HepG2 (cell line): ENCODE measurements around the gene PRDM11. TPM values are rescaled to one million over a fixed set of nuclear protein-coding genes. Genes with fewer than 3 reads are reported as not detected.

Source experiments
- ATAC-seq: fragments of 200-7000 bp; cut with Tn5 transposase; 3 replicates; pipeline ENCODE4 v1.9.1; 2020; ENCODE audit warnings: mild to moderate bottlenecking, moderate library complexity
- BruUV-seq: library from RNA; stranded (reverse); fragments of 400-500 nt; replicated peaks from 2 replicates; lab custom pipeline; 2021; lab: Mats Ljungman, UMichigan
- CTCF ChIA-PET: fragments of 300-600 bp; formaldehyde crosslinking; extraction: SDS; loops from one replicate; lab custom pipeline; 2021; ENCODE audit warnings: low total read pairs, inconsistent platforms, low intra/inter-chr PET ratio; lab: Yijun Ruan, JAX
- POLR2A ChIA-PET: fragments of 350-600 bp; sonication (Branson Sonifier 250); formaldehyde crosslinking; loops from one replicate; lab custom pipeline; 2020; ENCODE audit warnings: antibody characterized with exemption, inconsistent platforms; lab: Yijun Ruan, JAX
- DNase-seq: peaks from one replicate; pipeline ENCODE4 v3.0.0-alpha.2; 2015; ENCODE audit warnings: low spot score
- FAIRE-seq: peaks from 3 replicates; lab custom pipeline; 2011; peaks lifted over from hg19 to GRCh38; lab: Jason Lieb, UNC
- H2AFZ ChIP-seq: one replicate; pipeline ENCODE4 v1.6.1; 2011; ENCODE audit warnings: low read length, inconsistent platforms
- H3K27ac ChIP-seq: fragments of 300-600 bp; 3 replicates; pipeline ENCODE4 v1.8.0; 2011; ENCODE audit warnings: mixed run types, mild to moderate bottlenecking, mixed read lengths, low read length, inconsistent platforms; ENCODE audit not compliant: insufficient read depth; ENCODE audit errors: extremely low read length
- H3K27me3 ChIP-seq, 2 experiments: fragments of 200-600 bp in 1 of 2; 2 replicates in 1 of 2; 3 replicates in 1 of 2; pipeline versions ENCODE4 v1.6.0 to v1.8.0; 2011; ENCODE audit warnings: low read length in 2 of 2, mild to moderate bottlenecking in 2 of 2, moderate library complexity in 2 of 2, inconsistent platforms in 1 of 2; ENCODE audit not compliant: insufficient read depth in 2 of 2, control insufficient read depth in 1 of 2
- H3K36me3 ChIP-seq, 2 experiments: fragments of 200-600 bp in 1 of 2; replicated peaks in 1 of 2; 2 replicates in 1 of 2; 3 replicates in 1 of 2; pipeline versions ENCODE4 v1.5.1 to v1.8.0; 2011; ENCODE audit warnings: low read length in 2 of 2, inconsistent platforms in 1 of 2; ENCODE audit not compliant: insufficient read depth in 2 of 2, control insufficient read depth in 1 of 2
- H3K4me1 ChIP-seq: 2 replicates; pipeline ENCODE4 v1.5.1; 2012; ENCODE audit warnings: low read length, inconsistent platforms; ENCODE audit not compliant: insufficient read depth
- H3K4me2 ChIP-seq: 2 replicates; pipeline ENCODE4 v1.6.0; 2011; ENCODE audit warnings: low read depth, low read length, inconsistent platforms
- H3K4me3 ChIP-seq, 3 experiments: fragments of 200-600 bp in 1 of 3; sonication (generic), shearing (Covaris generic) in 1 of 3; replicated peaks in 1 of 3; 2 replicates each; pipeline ENCODE4 v1.5.1; 2011 to 2016; ENCODE audit warnings: low read length in 3 of 3, inconsistent platforms in 2 of 3, low read depth in 2 of 3, mild to moderate bottlenecking in 2 of 3, control low read depth in 1 of 3, mixed read lengths in 1 of 3; ENCODE audit not compliant: insufficient read depth in 1 of 3
- H3K79me2 ChIP-seq: one replicate; pipeline ENCODE4 v1.6.1; 2011; ENCODE audit warnings: low read length, inconsistent platforms; ENCODE audit not compliant: insufficient read depth
- H3K9ac ChIP-seq: 2 replicates; pipeline ENCODE4 v1.6.0; 2011; ENCODE audit warnings: mild to moderate bottlenecking, low read depth, low read length, inconsistent platforms; ENCODE audit not compliant: insufficient read depth
- H3K9me3 ChIP-seq: 2 replicates; pipeline ENCODE4 v1.5.1; 2012; ENCODE audit warnings: mild to moderate bottlenecking, low read length
- H4K20me1 ChIP-seq: 2 replicates; pipeline ENCODE4 v1.6.0; 2011; ENCODE audit warnings: inconsistent platforms, mild to moderate bottlenecking, low read length, moderate library complexity; ENCODE audit not compliant: insufficient read depth
- FOXC1 ChIP-seq: sonication (generic); formaldehyde crosslinking; IDR thresholded peaks from 2 replicates; pipeline ENCODE4 v1.8.0; 2022; ENCODE audit warnings: mild to moderate bottlenecking, missing genetic modification reagents, borderline replicate concordance
- HES4 ChIP-seq: sonication (generic); formaldehyde crosslinking; IDR thresholded peaks from 2 replicates; pipeline ENCODE4 v1.9.0; 2021; ENCODE audit warnings: mild to moderate bottlenecking, missing genetic modification reagents, borderline replicate concordance
- KDM5A ChIP-seq: fragments of 200-600 bp; sonication (generic); IDR thresholded peaks from 2 replicates; pipeline ENCODE4 v1.7.0; 2018; ENCODE audit warnings: antibody characterized with exemption, mild to moderate bottlenecking, low read length, borderline replicate concordance
- POLR2AphosphoS5 ChIP-seq: IDR thresholded peaks from 2 replicates; pipeline ENCODE4 v1.6.1; 2012; ENCODE audit warnings: low read depth, low read length
- RBAK ChIP-seq: sonication (generic); formaldehyde crosslinking; IDR thresholded peaks from 2 replicates; pipeline ENCODE4 v1.5.1; 2020; ENCODE audit warnings: mild to moderate bottlenecking, missing genetic modification reagents
- TAF1 ChIP-seq: sonication (generic); formaldehyde crosslinking; IDR thresholded peaks from 2 replicates; pipeline ENCODE4 v1.4.0; 2020; ENCODE audit warnings: missing genetic modification reagents
- TERF1 ChIP-seq: sonication (generic); formaldehyde crosslinking; IDR thresholded peaks from 2 replicates; pipeline ENCODE4 v1.8.0; 2022; ENCODE audit warnings: mild to moderate bottlenecking, missing genetic modification reagents, moderate library complexity
- ZBED4 ChIP-seq: sonication (generic); formaldehyde crosslinking; IDR thresholded peaks from 2 replicates; pipeline ENCODE4 v1.4.0; 2020; ENCODE audit warnings: missing genetic modification reagents, borderline replicate concordance
- ZBTB26 ChIP-seq: IDR thresholded peaks from 2 replicates; pipeline ENCODE4 v1.6.1; 2016; ENCODE audit warnings: missing compliant biosample characterization, missing genetic modification reagents, borderline replicate concordance
- ZKSCAN5 ChIP-seq: sonication (generic); formaldehyde crosslinking; IDR thresholded peaks from 2 replicates; pipeline ENCODE4 v1.5.1; 2020; ENCODE audit warnings: mild to moderate bottlenecking, missing genetic modification reagents
- ZNF142 ChIP-seq: sonication (generic); formaldehyde crosslinking; IDR thresholded peaks from 2 replicates; pipeline ENCODE4 v1.4.0; 2020; ENCODE audit warnings: missing genetic modification reagents
- ZNF547 ChIP-seq: sonication (generic); formaldehyde crosslinking; IDR thresholded peaks from 2 replicates; pipeline ENCODE4 v1.5.1; 2020; ENCODE audit warnings: mild to moderate bottlenecking, missing genetic modification reagents
- ZNF644 ChIP-seq: IDR thresholded peaks from 2 replicates; pipeline ENCODE4 v1.6.1; 2016; ENCODE audit warnings: low read depth
- WGBS: methylation state at CpG from one replicate; pipeline ENCODE4 v1.1.6; 2017; ENCODE audit warnings: low lambda C conversion rate; 5-methylcytosine and 5-hydroxymethylcytosine counted together
- in situ Hi-C: cut with HindIII; loops from 2 replicates; pipeline ENCODE4 v1.10.0; 2017; ENCODE audit warnings: low pct_unique_long_range_greater_than_20kb; ENCODE audit not compliant: extremely low pct_ligation_motif_present
- intact Hi-C: fragments of 100-400 bp; cut with micrococcal nuclease; formaldehyde crosslinking; loops from one replicate; pipeline ENCODE4 v1.10.0; 2022; ENCODE audit not compliant: unreplicated experiment
- polyA plus RNA-seq, 8 experiments: library from polyadenylated mRNA; depleted of rRNA in 3 of 8; stranded (reverse) in 7 of 8; unstranded in 1 of 8; fragments of >200 nt; fragmentation: Illumina TruSeq in 4 of 8; extraction: Trizol in 4 of 8; gene quantifications; 2 replicates each; pipeline versions ENCODE4 v1.2.1 to v1.2.3, GENCODE V29; 2011 to 2016; ENCODE audit warnings: low read depth in 4 of 8, missing spikeins in 1 of 8, mixed read lengths in 1 of 8; ENCODE audit not compliant: insufficient read depth in 1 of 8
- total RNA-seq, 5 experiments: library from RNA; depleted of rRNA; stranded (reverse); fragments of >200 nt; fragmentation: Illumina TruSeq; extraction: Trizol; gene quantifications; 2 replicates each; pipeline ENCODE4 v1.2.3, GENCODE V29; 2016; ENCODE audit warnings: low read depth in 1 of 5

The PRDM11 gene
- total and polyA plus RNA-seq, 2 of the 13 experiments (the other 11 are each of a cell fraction or from before 2014, with no cell fraction given): 3.4 to 4.7 TPM

- Histone ChIP-seq H3K4me2 (no peak overlapping the region), H3K9me3 (no peaks in the 10 kb centered on the region), H3K27ac (no peak overlapping the region), H3K27me3 (no peaks in the 10 kb centered on the region), H3K9ac (no peak overlapping the region), H3K4me3 (no peak overlapping the region), H4K20me1 (no peaks in the 10 kb centered on the region), H2AFZ (no peak overlapping the region), H3K79me2 (no peaks in the 10 kb centered on the region), H3K4me1 (no peaks in the 10 kb centered on the region), H3K36me3 (peaks cover 0 to 3% of the 10 kb centered on the region in 2 experiments; a peak in 2 of 5 replicates)
- POLR2A ChIA-PET: no interaction called here
- FAIRE-seq (no peak), ATAC-seq (no peak), DNase-seq (no peak)
- WGBS: 89% methylated on average over 2 of the region's 2 CpGs
- no TSS peak for BruUV-seq
- CTCF ChIA-PET: no interaction called here
- intact Hi-C loops: no loop called here
- in situ Hi-C loops: no loop called here
- TF ChIP-seq RBAK (CRISPR knock-in tag) (no peak), ZBTB26 (no peak), ZBED4 (CRISPR knock-in tag) (no peak), TERF1 (CRISPR knock-in tag) (no peak), HES4 (CRISPR knock-in tag) (no peak), ZNF547 (CRISPR knock-in tag) (no peak), FOXC1 (CRISPR knock-in tag) (no peak), ZNF142 (CRISPR knock-in tag) (no peak), POLR2AphosphoS5 (no peak), TAF1 (no peak), ZNF644 (no peak), ZKSCAN5 (CRISPR knock-in tag) (no peak), KDM5A (no peak)
Observed at GRCh38 chr11:45217991-45218390, 71.6 kb downstream of the PRDM11 start.
